GF-D8 (cell line): Measurements from ENCODE around the gene ASCC3.

Experiments used
- DNase-seq: peaks from one replicate; lab custom pipeline; 2025; lab: John Stamatoyannopoulos, UW

Gene ASCC3

DNA sequence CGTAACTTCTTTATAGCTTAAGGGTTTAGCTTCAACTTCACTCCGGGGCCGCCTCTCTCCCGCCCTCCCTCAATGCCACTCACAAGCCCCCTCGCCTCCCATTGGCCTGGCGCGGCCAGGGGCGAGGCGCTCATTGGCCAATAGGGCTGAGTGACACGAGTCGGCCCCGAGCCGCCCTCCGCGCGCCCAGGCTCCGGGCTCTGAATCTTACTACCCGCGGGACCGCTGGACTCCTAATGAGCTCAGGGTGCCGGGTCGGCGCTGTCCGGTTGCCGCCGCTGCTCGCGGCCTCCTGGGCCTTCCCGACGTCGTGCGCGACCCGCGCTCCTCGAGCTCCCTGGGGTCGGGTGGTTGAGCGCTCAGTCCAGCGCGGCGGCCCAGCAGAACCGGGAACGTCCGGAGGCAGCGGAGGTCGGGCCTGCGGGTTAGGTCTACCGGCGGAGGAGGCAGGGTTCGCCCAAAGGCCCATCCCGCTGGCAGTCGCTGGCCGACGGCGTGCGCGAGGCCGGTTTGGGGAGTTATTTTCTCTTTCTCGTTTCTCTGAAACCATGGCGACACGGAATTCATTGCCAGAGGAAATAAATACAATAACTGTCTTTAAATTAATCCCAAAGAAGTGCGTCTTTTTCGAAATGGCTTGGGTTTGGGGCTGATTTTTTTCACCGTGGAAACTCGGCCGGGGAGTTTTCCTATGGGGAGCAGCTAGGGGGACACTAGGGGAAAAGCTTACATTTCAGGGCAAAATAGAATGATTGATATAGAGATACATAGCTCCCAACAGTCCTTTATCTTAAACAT, 416.0 kb downstream of the ASCC3 start, which contains the start of gene SIM1:
TSS of gene SIM1 (minus strand) at position 19 of the 798 bp plus-strand sequence. CDS start 1,453 bp downstream, outside the sequence.
- no peak for DNase-seq

- no peak for DNase-seq
These were observed 416.8 kb downstream of the ASCC3 start for GRCh38 chr6:100464162-100464851.

GRCh38 chr6:100463630-100464161, 417.4 kb downstream of the ASCC3 start:
- DNase-seq: no peak

DNA sequence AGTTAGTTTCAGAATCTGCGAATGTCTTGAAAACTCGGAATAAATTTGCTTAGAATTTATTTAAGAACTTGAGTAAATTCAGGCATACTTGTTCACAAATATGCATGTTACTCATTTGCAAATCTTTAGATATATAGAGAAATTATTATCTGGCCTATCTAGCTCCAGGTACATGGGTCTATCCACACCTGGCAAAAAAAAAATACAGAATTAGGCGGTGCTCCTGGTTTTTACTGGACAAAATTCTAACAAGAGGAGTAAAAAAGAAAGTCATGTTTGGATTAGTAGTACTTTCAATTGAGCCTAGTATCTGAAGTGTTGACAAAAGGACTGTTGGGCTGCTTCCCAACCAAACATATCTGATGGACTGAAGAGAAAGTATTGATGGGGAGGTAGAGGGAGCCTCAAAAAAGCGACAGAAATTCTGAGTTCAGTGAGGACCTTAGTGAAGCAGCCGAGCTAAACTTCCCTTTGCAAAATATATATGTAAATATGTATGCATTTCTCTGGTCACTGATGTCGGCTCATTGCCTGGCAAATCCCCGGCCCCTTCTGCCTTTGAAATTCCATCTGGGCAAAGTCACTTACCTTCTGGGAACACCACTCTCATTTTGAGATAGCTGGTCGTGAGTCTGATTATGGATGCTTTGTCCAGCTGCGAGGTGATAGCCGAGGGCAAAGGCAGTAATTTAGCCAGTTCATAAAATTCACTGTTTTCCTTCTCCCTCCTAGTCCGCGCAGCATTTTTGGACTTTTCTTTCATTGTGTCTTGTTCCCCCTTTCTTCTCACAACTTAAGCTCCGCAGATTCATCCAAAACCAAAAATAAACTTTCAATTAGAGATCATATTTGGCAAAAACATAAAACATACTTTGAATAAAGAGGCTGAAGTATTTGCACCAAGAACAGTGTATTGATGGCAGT, 418.2 kb downstream of the ASCC3 start:
- DNase-seq: no peak

DNA sequence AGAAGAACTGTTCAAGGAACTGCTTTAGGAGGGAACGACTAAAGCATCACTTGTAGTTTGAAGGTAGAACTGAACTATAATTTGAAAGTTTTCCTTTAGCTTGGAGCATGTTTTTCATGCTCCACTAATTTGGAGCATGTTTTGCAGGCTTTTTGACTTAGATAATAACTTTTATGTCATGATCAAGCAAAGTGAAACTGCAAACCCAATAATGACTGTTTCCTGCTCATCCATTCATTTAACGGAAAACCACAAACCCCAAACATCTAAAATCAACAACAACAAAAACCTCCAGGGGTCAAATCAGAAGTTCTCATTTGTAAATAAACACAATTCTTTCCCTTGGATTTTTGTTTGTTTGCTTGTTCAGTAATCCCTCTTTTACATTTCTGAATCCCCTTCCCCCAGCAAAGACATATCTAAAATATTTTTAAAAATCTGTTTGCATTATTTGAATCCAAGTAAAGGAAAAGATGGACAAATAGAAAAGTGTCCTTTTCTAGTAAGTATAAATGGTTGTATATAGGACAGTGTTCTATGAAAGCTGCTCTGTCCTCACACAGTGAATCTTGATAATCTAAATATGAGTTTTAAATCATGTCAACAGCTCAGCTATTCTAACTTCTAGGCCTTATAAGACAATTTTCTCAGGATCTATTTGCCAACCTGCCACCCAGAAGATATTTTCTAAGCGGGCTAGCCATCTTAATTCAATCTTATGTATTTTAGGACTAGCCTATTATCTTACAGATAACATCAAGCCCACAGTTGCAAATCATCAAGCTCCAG, 419.0 kb downstream of the ASCC3 start:
- DNase-seq: no peak

DNA sequence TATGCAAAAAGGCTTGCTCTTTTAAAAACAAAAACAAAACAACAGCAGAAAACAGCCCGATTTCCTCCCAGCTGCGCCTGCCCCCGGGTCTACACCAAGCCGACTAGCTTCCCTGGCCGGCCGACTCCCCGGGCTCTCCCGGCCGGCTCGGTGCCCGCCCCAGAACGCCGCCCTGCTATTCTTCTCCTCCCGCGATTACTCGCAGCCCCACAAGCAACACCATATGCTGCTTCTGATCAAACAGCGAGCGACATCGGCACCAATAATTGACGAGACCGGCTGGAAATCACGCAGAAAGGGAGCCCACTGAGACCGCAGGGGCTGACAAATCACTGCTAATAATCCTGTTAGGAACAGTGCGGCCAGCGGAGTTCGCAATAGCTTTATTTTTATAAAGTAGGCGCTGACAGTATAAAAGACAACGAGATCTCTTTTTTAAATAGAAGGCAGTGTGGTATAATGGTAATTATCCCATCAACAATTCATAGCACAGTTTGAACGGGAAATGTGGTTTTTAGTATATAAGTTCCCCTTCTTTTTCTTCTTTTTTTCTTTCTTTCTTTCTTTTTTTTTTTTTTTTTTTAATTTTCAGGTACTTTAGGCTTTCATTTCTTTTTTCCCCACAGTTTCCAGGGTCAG, 419.7 kb downstream of the ASCC3 start:
- no peak for DNase-seq

DNA sequence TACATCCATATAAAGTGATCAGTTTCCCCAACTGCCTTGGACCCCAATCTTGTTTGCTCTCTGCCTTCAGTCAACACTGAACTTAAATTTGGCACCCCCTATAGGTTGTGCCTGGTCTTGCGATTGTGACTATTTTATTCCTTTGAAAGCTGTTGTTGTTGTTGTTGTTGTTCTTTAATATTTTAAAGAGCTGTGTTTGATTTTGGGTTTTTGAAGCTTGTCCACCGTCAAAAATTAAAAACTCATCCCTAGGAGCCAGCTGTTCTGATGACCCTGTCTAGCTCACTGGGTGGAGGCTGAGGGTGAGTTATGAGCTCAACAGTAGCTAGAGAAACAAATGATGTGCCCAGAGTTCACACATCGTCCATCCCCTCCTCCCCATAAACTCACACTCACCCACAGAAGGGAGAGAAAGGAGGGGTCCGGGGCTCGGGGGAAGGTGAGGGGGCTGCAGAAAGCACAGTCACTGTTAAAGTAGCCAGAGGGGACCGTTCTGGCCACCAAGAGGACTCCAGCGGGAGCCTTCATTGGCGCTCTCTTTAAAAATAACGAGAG, 420.4 kb downstream of the ASCC3 start:
- DNase-seq: no peak

DNA sequence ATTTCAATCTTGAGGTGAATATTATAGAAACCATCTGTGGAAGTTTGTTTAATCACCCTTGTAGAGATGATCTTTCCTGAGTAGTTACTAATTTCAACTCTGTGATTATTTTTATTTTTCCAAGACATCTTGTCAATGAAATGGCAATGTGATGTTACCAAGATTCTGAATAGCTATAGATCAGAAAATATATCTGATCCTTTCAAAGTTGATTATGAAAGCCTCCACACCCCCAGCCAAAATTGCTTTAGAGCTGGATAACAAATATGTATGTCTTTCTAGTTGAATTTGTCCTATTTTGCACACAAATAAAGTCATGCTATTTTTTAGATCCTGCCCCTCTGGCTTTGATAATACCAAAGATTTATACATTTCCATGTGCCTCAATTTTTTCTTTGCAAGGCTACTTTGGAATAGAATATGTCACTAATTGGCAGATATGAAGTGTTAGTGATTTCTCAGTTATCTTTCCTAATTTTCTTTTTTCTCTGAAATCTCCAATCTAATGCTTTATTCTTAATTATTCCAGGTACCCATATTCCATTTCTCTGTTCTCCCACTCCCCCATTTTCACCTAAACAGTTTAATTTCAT, 421.4 kb downstream of the ASCC3 start:
- no peak for DNase-seq

- DNase-seq: no peak
These were observed 422.1 kb downstream of the ASCC3 start for GRCh38 chr6:100458841-100459591.
